Measurements from ENCODE around the gene SH3D19.

GRCh38 chr4:151202851-151203455 lies 122.5 kb downstream of the SH3D19 start:
- no peak for TF ChIP-seq SIN3A (IDR thresholded peaks at IDR 0.05; ENCODE audit: borderline replicate concordance, insufficient read depth, low read length)
- no peak for TF ChIP-seq POLR2AphosphoS5 (IDR thresholded peaks at IDR 0.05; ENCODE audit: low read depth, low read length)

Data from PFSK-1 (cell line).